ENCODE measurements around the gene C2orf92. TPM values are rescaled to one million over a fixed set of nuclear protein-coding genes. Genes with fewer than 3 reads are reported as not detected.
A peak's percentile ranks its signal among the peaks of the same experiment; 100 is the strongest.
"Not testable (repeated sequence)": the region's sequence is repeated elsewhere in the genome, so short reads cannot be mapped to it uniquely, and the experiment has no call there.

Gene C2orf92
- total and polyA plus RNA-seq, 8 donors = 7.6 to 30.9 (median 25.5) TPM

- Histone ChIP-seq H3K27ac (peak within 1 kb of the TSS; percentile 94 to 95), H3K27me3 (no peaks in the 10 kb centered on the region), H3K36me3 (peaks cover 0 to 12% of the 10 kb centered on the region in 2 donors), H3K4me3 (peak within 1 kb of the TSS; percentile 54 to 75), H3K9me3 (no peaks in the 10 kb centered on the region), H3K4me1 (peaks cover 0 to 37% of the 10 kb centered on the region in 2 donors)
- ATAC-seq (peak; percentile 93), DNase-seq (peak; percentile 97 to 98 (median 98))
- intact Hi-C loops (cut with DNase I) = no loop called here
- peak; percentile 26 to 68 for TF ChIP-seq CTCF (IDR thresholded peaks at IDR 0.05)
Observed at GRCh38 chr2:97663962-97664635, 5.4 kb upstream of the C2orf92 start, which contains the start of gene ACTR1B. ACTR1B (minus strand) TSS chr2:97664044; CDS start chr2:97663890, 154 bp downstream.

- H3K27me3 ChIP-seq = no peaks in the 10 kb centered on the region
- peaks cover 0 to 37% of the 10 kb centered on the region in 2 donors for H3K4me1 ChIP-seq
- intact Hi-C loops (cut with DNase I) = no loop called here
- peak overlapping the region; percentile 54 to 75 for H3K4me3 ChIP-seq
- DNase-seq (no peak), ATAC-seq (no peak)
- no peaks in the 10 kb centered on the region for H3K9me3 ChIP-seq
- H3K27ac ChIP-seq = peak overlapping the region; percentile 94 to 95
- no peak for TF ChIP-seq CTCF (IDR thresholded peaks at IDR 0.05)
- peaks cover 0 to 7% of the 10 kb centered on the region in 2 donors for H3K36me3 ChIP-seq
Observed at GRCh38 chr2:97664636-97664970, 4.9 kb upstream of the C2orf92 start.

GRCh38 chr2:97670471-97670870 lies 958 bp downstream of the C2orf92 start:
- H3K4me3 ChIP-seq = no peak overlapping the region
- H3K4me1 ChIP-seq = no peaks in the 10 kb centered on the region
- DNase-seq (no peak), ATAC-seq (no peak)
- no peaks in the 10 kb centered on the region for H3K27me3 ChIP-seq
- intact Hi-C loops (cut with DNase I) = no loop called here
- no peaks in the 10 kb centered on the region for H3K36me3 ChIP-seq
- no peaks in the 10 kb centered on the region for H3K9me3 ChIP-seq
- no peak for TF ChIP-seq CTCF (IDR thresholded peaks at IDR 0.05)
- no peak overlapping the region for H3K27ac ChIP-seq

- no peaks in the 10 kb centered on the region for H3K9me3 ChIP-seq
- no peak overlapping the region for H3K4me3 ChIP-seq
- no peaks in the 10 kb centered on the region for H3K36me3 ChIP-seq
- intact Hi-C loops (cut with DNase I) = no loop called here
- no peaks in the 10 kb centered on the region for H3K27me3 ChIP-seq
- ATAC-seq (no peak), DNase-seq (no peak)
- no peak overlapping the region for H3K27ac ChIP-seq
- no peak for TF ChIP-seq CTCF (IDR thresholded peaks at IDR 0.05)
- no peaks in the 10 kb centered on the region for H3K4me1 ChIP-seq
Observed at GRCh38 chr2:97671526-97671925, 2.0 kb downstream of the C2orf92 start.

- H3K36me3 ChIP-seq; H3K4me1 ChIP-seq; H3K9me3 ChIP-seq; H3K27me3 ChIP-seq; H3K4me3 ChIP-seq; intact Hi-C loops (cut with DNase I); H3K27ac ChIP-seq; DNase-seq; ATAC-seq: not testable (repeated sequence)
Observed at GRCh38 chr2:97672606-97673140, 3.2 kb downstream of the C2orf92 start.
